ENCODE data around the gene PBX1.

DNA sequence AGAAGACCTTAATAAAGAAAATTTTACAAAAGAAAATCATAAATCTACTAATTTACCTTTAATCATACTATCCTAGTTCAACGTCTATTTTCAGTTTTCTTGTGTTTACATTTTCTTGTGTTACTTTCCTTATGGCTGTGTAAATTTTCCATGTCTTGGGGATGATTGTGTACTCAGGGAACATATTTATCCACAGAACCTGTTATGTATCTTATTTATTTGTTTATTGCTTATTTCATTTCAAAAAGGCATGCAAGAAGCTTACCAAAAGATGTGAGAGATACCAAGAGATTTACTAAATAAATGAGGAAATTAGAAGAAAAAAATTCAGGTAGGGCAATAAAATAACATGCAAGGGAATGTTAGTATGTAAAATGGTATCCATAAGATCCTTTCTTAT is 22.8 kb downstream of the PBX1 start:
- TF ChIP-seq EP300 (IDR thresholded peaks at IDR 0.05) (no peak), POLR2A (IDR thresholded peaks at IDR 0.05) (no peak)
- TF ChIP-seq, protein P1, sequence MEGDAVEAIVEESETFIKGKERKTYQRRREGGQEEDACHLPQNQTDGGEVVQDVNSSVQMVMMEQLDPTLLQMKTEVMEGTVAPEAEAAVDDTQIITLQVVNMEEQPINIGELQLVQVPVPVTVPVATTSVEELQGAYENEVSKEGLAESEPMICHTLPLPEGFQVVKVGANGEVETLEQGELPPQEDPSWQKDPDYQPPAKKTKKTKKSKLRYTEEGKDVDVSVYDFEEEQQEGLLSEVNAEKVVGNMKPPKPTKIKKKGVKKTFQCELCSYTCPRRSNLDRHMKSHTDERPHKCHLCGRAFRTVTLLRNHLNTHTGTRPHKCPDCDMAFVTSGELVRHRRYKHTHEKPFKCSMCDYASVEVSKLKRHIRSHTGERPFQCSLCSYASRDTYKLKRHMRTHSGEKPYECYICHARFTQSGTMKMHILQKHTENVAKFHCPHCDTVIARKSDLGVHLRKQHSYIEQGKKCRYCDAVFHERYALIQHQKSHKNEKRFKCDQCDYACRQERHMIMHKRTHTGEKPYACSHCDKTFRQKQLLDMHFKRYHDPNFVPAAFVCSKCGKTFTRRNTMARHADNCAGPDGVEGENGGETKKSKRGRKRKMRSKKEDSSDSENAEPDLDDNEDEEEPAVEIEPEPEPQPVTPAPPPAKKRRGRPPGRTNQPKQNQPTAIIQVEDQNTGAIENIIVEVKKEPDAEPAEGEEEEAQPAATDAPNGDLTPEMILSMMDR (IDR thresholded peaks at IDR 0.05): no peak
